PFSK-1 (cell line): ENCODE data around the gene FNTB.

Source experiments
- FOXP2 ChIP-seq: optimal IDR thresholded peaks from 2 replicates; pipeline ENCODE3; 2011; ENCODE audit warnings: borderline replicate concordance, control low read depth, inconsistent platforms; ENCODE audit not compliant: insufficient read depth; ENCODE audit errors: extremely low read length, extremely low read depth
- POLR2AphosphoS5 ChIP-seq: IDR thresholded peaks from 2 replicates; pipeline ENCODE4 v1.6.1; 2012; ENCODE audit warnings: low read depth, mild to moderate bottlenecking, control low read depth, low read length, moderate library complexity
- TF ChIP-seq, protein P1 (sequence below), 2 experiments: IDR thresholded peaks; 2 replicates each; pipeline versions ENCODE4 v1.6.1 to v1.8.0; 2011 to 2012; ENCODE audit warnings: low read depth in 2 of 2, low read length in 2 of 2, control low read depth in 1 of 2, inconsistent platforms in 1 of 2, mild to moderate bottlenecking in 1 of 2, moderate library complexity in 1 of 2; ENCODE audit not compliant: insufficient read depth in 1 of 2

DNA sequence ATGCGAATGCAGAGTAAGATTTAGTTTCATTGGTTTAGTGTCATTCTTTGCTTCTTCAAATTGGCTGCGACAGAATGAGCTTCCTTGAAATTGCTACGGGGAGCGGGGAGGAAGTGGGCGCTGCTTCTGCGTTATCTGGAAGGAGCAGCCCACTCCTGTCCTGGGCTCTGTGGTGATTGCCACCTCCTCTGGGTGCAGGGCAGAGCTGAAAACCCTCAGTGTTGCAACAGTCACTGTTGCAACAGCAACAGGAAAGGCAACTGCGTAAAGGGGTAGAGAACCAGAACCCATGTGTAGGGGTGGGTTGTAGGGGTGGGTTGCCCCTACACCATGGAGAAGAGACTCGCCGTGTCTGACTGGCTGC is 57.9 kb downstream of the FNTB start:
- TF ChIP-seq, protein P1, sequence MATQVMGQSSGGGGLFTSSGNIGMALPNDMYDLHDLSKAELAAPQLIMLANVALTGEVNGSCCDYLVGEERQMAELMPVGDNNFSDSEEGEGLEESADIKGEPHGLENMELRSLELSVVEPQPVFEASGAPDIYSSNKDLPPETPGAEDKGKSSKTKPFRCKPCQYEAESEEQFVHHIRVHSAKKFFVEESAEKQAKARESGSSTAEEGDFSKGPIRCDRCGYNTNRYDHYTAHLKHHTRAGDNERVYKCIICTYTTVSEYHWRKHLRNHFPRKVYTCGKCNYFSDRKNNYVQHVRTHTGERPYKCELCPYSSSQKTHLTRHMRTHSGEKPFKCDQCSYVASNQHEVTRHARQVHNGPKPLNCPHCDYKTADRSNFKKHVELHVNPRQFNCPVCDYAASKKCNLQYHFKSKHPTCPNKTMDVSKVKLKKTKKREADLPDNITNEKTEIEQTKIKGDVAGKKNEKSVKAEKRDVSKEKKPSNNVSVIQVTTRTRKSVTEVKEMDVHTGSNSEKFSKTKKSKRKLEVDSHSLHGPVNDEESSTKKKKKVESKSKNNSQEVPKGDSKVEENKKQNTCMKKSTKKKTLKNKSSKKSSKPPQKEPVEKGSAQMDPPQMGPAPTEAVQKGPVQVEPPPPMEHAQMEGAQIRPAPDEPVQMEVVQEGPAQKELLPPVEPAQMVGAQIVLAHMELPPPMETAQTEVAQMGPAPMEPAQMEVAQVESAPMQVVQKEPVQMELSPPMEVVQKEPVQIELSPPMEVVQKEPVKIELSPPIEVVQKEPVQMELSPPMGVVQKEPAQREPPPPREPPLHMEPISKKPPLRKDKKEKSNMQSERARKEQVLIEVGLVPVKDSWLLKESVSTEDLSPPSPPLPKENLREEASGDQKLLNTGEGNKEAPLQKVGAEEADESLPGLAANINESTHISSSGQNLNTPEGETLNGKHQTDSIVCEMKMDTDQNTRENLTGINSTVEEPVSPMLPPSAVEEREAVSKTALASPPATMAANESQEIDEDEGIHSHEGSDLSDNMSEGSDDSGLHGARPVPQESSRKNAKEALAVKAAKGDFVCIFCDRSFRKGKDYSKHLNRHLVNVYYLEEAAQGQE (IDR thresholded peaks at IDR 0.05; ENCODE audit: insufficient read depth in 1 of 2, low read depth in 2 of 2, low read length in 2 of 2) = no peak
- TF ChIP-seq FOXP2 (no peak), POLR2AphosphoS5 (no peak)
